Smooth muscle cell (in vitro differentiated cells): Measurements from ENCODE around the gene CNIH3. TPM values are rescaled to one million over a fixed set of nuclear protein-coding genes. Genes with fewer than 3 reads are reported as not detected.

Experiments used
- DNase-seq: peaks from one replicate; lab custom pipeline; 2025; ENCODE audit not compliant: unreplicated experiment; lab: John Stamatoyannopoulos, UW
- H2AFZ ChIP-seq: fragments of 200-600 bp; sonication (generic); 2 replicates; pipeline ENCODE4 v1.6.0; 2016; ENCODE audit warnings: antibody characterized with exemption, low read depth, mild to moderate bottlenecking
- H3F3A ChIP-seq: fragments of 200-600 bp; sonication (generic); 2 replicates; pipeline ENCODE4 v1.6.0; 2017; ENCODE audit warnings: antibody characterized with exemption, low read depth
- H3K27ac ChIP-seq: fragments of 200-600 bp; sonication (generic); 2 replicates; pipeline ENCODE4 v1.5.1; 2016; ENCODE audit warnings: low read depth, mild to moderate bottlenecking
- H3K27me3 ChIP-seq: fragments of 200-600 bp; sonication (generic); 2 replicates; pipeline ENCODE4 v1.6.1; 2016; ENCODE audit warnings: low read depth, mild to moderate bottlenecking
- H3K36me3 ChIP-seq: fragments of 200-600 bp; sonication (generic); 2 replicates; pipeline ENCODE4 v1.5.1; 2016; ENCODE audit warnings: low read depth
- H3K4me1 ChIP-seq: fragments of 200-600 bp; sonication (generic); 2 replicates; pipeline ENCODE4 v1.5.1; 2016; ENCODE audit warnings: low read depth
- H3K4me2 ChIP-seq: fragments of 200-600 bp; sonication (generic); 2 replicates; pipeline ENCODE4 v1.6.0; 2016; ENCODE audit warnings: mild to moderate bottlenecking
- H3K4me3 ChIP-seq: fragments of 200-600 bp; sonication (generic); 2 replicates; pipeline ENCODE4 v1.5.1; 2016; ENCODE audit warnings: mild to moderate bottlenecking
- H3K79me2 ChIP-seq: fragments of 200-600 bp; sonication (generic); 2 replicates; pipeline ENCODE4 v1.6.0; 2016; ENCODE audit warnings: low read depth, mild to moderate bottlenecking
- H3K9ac ChIP-seq: fragments of 200-600 bp; sonication (generic); 2 replicates; pipeline ENCODE4 v1.6.0; 2016; ENCODE audit warnings: low read depth
- H3K9me3 ChIP-seq: fragments of 200-600 bp; sonication (generic); replicated peaks from 2 replicates; pipeline ENCODE4 v1.5.1; 2016; ENCODE audit warnings: low read depth
- H4K20me1 ChIP-seq: fragments of 200-600 bp; sonication (generic); 2 replicates; pipeline ENCODE4 v1.6.0; 2016; ENCODE audit warnings: low read depth
- CTCF ChIP-seq: fragments of 200-600 bp; sonication (generic); IDR thresholded peaks from 2 replicates; pipeline ENCODE4 v1.5.1; 2017; ENCODE audit warnings: borderline replicate concordance, mild to moderate bottlenecking, antibody characterized with exemption; ENCODE audit not compliant: insufficient read depth, poor library complexity, severe bottlenecking
- WGBS: methylation state at CpG from one replicate; pipeline ENCODE4 v1.1.7; 2016; ENCODE audit warnings: low lambda C conversion rate; 5-methylcytosine and 5-hydroxymethylcytosine counted together
- polyA plus RNA-seq: library from polyadenylated mRNA; unstranded; fragments of >200 nt; fragmentation: Nextera tagmentation; extraction: Ambion mirVana; gene quantifications from 2 replicates; pipeline ENCODE4 v1.2.1, GENCODE V29; 2016
- total RNA-seq: library from RNA; depleted of rRNA; stranded (reverse); fragments of >200 nt; gene quantifications from 2 replicates; pipeline ENCODE4 v1.2.3, GENCODE V29; 2014

The CNIH3 gene
- total and polyA plus RNA-seq, 2 experiments from 2014 or later = 6.6 to 8.0 TPM

- no peaks in the 10 kb centered on the region for H3K79me2 ChIP-seq
- H3K27ac ChIP-seq = no peak overlapping the region
- H3K27me3 ChIP-seq = no peaks in the 10 kb centered on the region
These were observed 97.1 kb downstream of the CNIH3 start for GRCh38 chr1:224713228-224713627.

DNA sequence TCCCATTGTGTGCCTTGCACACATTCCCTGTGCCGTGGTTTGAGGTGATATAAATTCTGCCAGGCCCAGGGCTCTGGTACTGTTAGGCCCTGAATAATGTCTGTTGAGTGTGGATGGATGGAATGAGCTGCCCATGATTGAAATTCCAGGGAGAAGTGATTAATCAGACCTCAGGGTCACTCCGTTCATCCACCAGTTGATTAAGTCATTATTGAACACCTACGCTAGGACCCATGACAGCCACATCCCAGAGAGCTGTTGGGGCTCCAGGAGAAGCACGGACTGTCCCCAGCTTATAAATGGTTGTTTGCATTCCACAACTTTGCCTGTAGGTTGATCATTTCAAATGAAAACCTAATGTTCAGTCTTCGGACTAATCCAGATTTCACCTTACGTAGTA lies 98.4 kb downstream of the CNIH3 start:
- no peaks in the 10 kb centered on the region for H3K4me1 ChIP-seq
- H3K27ac ChIP-seq = no peak overlapping the region
- no peaks in the 10 kb centered on the region for H3K36me3 ChIP-seq
- no peaks in the 10 kb centered on the region for H3K9me3 ChIP-seq
- no peak for DNase-seq
- H3K27me3 ChIP-seq = no peaks in the 10 kb centered on the region
- H3K4me3 ChIP-seq = no peak overlapping the region
- H3K9ac ChIP-seq = no peak overlapping the region
- H2AFZ ChIP-seq = no peak overlapping the region
- 95% methylated on average over 6 of the region's 6 CpGs for WGBS
- H3F3A ChIP-seq = no peaks in the 10 kb centered on the region
- no peak for TF ChIP-seq CTCF
- H3K4me2 ChIP-seq = no peak overlapping the region
- no peaks in the 10 kb centered on the region for H4K20me1 ChIP-seq
- H3K79me2 ChIP-seq = no peaks in the 10 kb centered on the region

More at GRCh38 chr1:224713228-224713627, 97.1 kb downstream of the CNIH3 start:
- no peaks in the 10 kb centered on the region for H3K4me1 ChIP-seq
- no peaks in the 10 kb centered on the region for H3F3A ChIP-seq
- no peaks in the 10 kb centered on the region for H3K36me3 ChIP-seq
- H3K9ac ChIP-seq = no peak overlapping the region
- DNase-seq = no peak
- no peak overlapping the region for H2AFZ ChIP-seq
- H3K4me3 ChIP-seq = no peak overlapping the region
- TF ChIP-seq CTCF = no peak
- H4K20me1 ChIP-seq = no peaks in the 10 kb centered on the region
- H3K9me3 ChIP-seq = no peaks in the 10 kb centered on the region
- WGBS = 100% methylated on average over 1 of the region's 1 CpG
- H3K4me2 ChIP-seq = no peak overlapping the region

DNA sequence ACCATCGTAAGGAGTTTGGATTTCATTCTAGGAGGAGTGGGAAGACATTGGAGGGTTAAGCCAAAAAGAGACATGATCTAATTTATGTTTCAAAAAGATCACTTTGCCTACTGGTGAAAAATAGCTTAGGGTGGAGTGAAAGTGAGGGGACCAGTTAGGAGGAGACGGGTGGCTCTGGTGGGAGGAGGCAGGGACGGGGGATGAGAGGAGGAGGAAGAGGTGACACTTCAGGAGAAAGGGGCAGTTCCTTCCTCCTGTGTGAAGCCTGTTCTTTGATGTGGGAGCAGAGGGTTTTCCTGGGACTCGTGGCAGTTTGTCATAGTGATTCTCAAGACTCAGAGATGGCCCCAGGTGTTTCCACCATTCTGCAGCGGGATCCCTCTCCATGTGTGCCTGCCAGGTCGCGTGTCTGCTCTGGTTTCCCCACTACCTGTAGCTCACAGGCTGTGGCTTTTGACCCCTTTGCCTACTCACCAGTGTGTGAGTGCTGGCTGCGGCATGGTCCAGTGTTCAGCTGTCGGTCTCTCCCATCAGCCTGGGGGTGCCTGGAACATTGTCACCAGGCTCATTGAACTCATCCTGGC lies 102.4 kb downstream of the CNIH3 start:
- Histone ChIP-seq H3K36me3 (no peaks in the 10 kb centered on the region), H3K9ac (no peak overlapping the region), H3K4me3 (no peak overlapping the region), H3K79me2 (no peaks in the 10 kb centered on the region), H3F3A (no peaks in the 10 kb centered on the region), H3K27ac (no peak overlapping the region), H3K4me1 (no peaks in the 10 kb centered on the region), H3K9me3 (no peaks in the 10 kb centered on the region), H4K20me1 (no peaks in the 10 kb centered on the region), H2AFZ (no peak overlapping the region), H3K4me2 (no peak overlapping the region), H3K27me3 (peaks cover 4% of the 10 kb centered on the region)
- TF ChIP-seq CTCF = no peak
- no peak for DNase-seq
- 88% methylated on average over 9 of the region's 9 CpGs for WGBS

DNA sequence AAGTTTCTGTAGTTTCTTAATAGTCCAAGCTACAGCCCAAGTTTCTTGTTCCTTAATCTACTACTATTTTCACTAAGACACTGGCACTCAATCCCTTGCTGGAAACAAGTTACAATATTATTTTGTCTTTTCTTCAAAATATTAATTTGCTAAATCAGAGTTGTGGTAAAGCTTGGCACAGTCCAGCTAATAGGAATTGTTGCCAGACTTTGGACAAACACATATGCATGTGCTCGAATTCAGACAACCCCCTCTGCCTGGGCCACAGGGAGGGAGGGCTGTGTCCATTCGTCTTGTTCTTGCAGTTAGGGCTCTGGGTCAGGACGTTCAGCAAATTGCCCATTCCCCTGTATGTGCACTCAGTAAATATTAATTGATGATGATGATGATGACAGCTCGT lies 103.6 kb downstream of the CNIH3 start:
- Histone ChIP-seq H2AFZ (no peak overlapping the region), H3K27ac (no peak overlapping the region), H3K4me3 (no peak overlapping the region), H3K4me1 (no peaks in the 10 kb centered on the region), H3F3A (no peaks in the 10 kb centered on the region), H3K36me3 (no peaks in the 10 kb centered on the region), H3K9me3 (no peaks in the 10 kb centered on the region), H3K27me3 (peaks cover 4% of the 10 kb centered on the region), H3K4me2 (no peak overlapping the region), H3K79me2 (no peaks in the 10 kb centered on the region), H4K20me1 (no peaks in the 10 kb centered on the region), H3K9ac (no peak overlapping the region)
- DNase-seq = no peak
- WGBS = 79% methylated on average over 4 of the region's 4 CpGs
- TF ChIP-seq CTCF = no peak
